Measurements from ENCODE around the gene SLC25A10.

Gene SLC25A10

GRCh38 chr17:81684442-81684911 lies 27.6 kb upstream of the SLC25A10 start:
- TF ChIP-seq YY1 (IDR thresholded peaks at IDR 0.05; ENCODE audit: low read depth): no peak
- peak; percentile 97 for TF ChIP-seq MAX (IDR thresholded peaks at IDR 0.05)
- 0 out of 2 replicates have a peak, but pooled peaks have one; percentile 28 for TF ChIP-seq USF1 (IDR thresholded peaks at IDR 0.05)
- TF ChIP-seq EP300 (IDR thresholded peaks at IDR 0.05; ENCODE audit: borderline replicate concordance): no peak

GRCh38 chr17:81685108-81685507 lies 27.0 kb upstream of the SLC25A10 start:
- TF ChIP-seq USF1 (IDR thresholded peaks at IDR 0.05) (no peak), CEBPB (IDR thresholded peaks at IDR 0.05) (no peak), REST (IDR thresholded peaks at IDR 0.05; ENCODE audit: low read depth) (no peak), YY1 (IDR thresholded peaks at IDR 0.05; ENCODE audit: low read depth) (no peak), TCF12 (IDR thresholded peaks at IDR 0.05; ENCODE audit: low read depth) (no peak), EGR1 (IDR thresholded peaks at IDR 0.05) (no peak), TAF1 (IDR thresholded peaks at IDR 0.05; ENCODE audit: low read depth) (no peak), CREB1 (IDR thresholded peaks at IDR 0.05; ENCODE audit: low read depth) (no peak), FOXM1 (IDR thresholded peaks at IDR 0.05; ENCODE audit: borderline replicate concordance, low read depth) (no peak)

GRCh38 chr17:81686614-81687013 lies 25.5 kb upstream of the SLC25A10 start:
- TF ChIP-seq TAF1 (IDR thresholded peaks at IDR 0.05; ENCODE audit: low read depth) (no peak), ZBTB7A (IDR thresholded peaks at IDR 0.05; ENCODE audit: low read depth) (no peak), YY1 (IDR thresholded peaks at IDR 0.05; ENCODE audit: low read depth) (no peak), EP300 (IDR thresholded peaks at IDR 0.05; ENCODE audit: borderline replicate concordance) (no peak), USF1 (IDR thresholded peaks at IDR 0.05) (no peak), NFIC (IDR thresholded peaks at IDR 0.05) (no peak), RAD21 (IDR thresholded peaks at IDR 0.05; ENCODE audit: low read depth) (no peak), CREB1 (IDR thresholded peaks at IDR 0.05; ENCODE audit: low read depth) (no peak), CEBPB (IDR thresholded peaks at IDR 0.05) (no peak), FOXM1 (IDR thresholded peaks at IDR 0.05; ENCODE audit: borderline replicate concordance, low read depth) (no peak), TEAD4 (IDR thresholded peaks at IDR 0.05) (no peak), MAX (IDR thresholded peaks at IDR 0.05) (no peak), EGR1 (IDR thresholded peaks at IDR 0.05) (no peak), REST (IDR thresholded peaks at IDR 0.05; ENCODE audit: low read depth) (no peak), TCF12 (IDR thresholded peaks at IDR 0.05; ENCODE audit: low read depth) (no peak)

- no peak for TF ChIP-seq CREB1 (IDR thresholded peaks at IDR 0.05; ENCODE audit: low read depth)
- no peak for TF ChIP-seq EP300 (IDR thresholded peaks at IDR 0.05; ENCODE audit: borderline replicate concordance)
- TF ChIP-seq TEAD4 (IDR thresholded peaks at IDR 0.05): no peak
- no peak for TF ChIP-seq TCF12 (IDR thresholded peaks at IDR 0.05; ENCODE audit: low read depth)
- no peak for TF ChIP-seq USF1 (IDR thresholded peaks at IDR 0.05)
- TF ChIP-seq TAF1 (IDR thresholded peaks at IDR 0.05; ENCODE audit: low read depth): no peak
- no peak for TF ChIP-seq YY1 (IDR thresholded peaks at IDR 0.05; ENCODE audit: low read depth)
These were observed 24.1 kb upstream of the SLC25A10 start for GRCh38 chr17:81687770-81688541.

GRCh38 chr17:81688616-81689015 lies 23.5 kb upstream of the SLC25A10 start:
- TF ChIP-seq ZBTB7A (IDR thresholded peaks at IDR 0.05; ENCODE audit: low read depth): no peak
- TF ChIP-seq NFIC (IDR thresholded peaks at IDR 0.05): no peak
- TF ChIP-seq EP300 (IDR thresholded peaks at IDR 0.05; ENCODE audit: borderline replicate concordance): no peak
- TF ChIP-seq TCF12 (IDR thresholded peaks at IDR 0.05; ENCODE audit: low read depth): no peak
- no peak for TF ChIP-seq REST (IDR thresholded peaks at IDR 0.05; ENCODE audit: low read depth)
- no peak for TF ChIP-seq RAD21 (IDR thresholded peaks at IDR 0.05; ENCODE audit: low read depth)
- no peak for TF ChIP-seq CREB1 (IDR thresholded peaks at IDR 0.05; ENCODE audit: low read depth)
- no peak for TF ChIP-seq MAX (IDR thresholded peaks at IDR 0.05)
- TF ChIP-seq USF1 (IDR thresholded peaks at IDR 0.05): no peak
- TF ChIP-seq FOXM1 (IDR thresholded peaks at IDR 0.05; ENCODE audit: borderline replicate concordance, low read depth): no peak
- TF ChIP-seq EGR1 (IDR thresholded peaks at IDR 0.05): no peak
- no peak for TF ChIP-seq TEAD4 (IDR thresholded peaks at IDR 0.05)
- no peak for TF ChIP-seq YY1 (IDR thresholded peaks at IDR 0.05; ENCODE audit: low read depth)
- TF ChIP-seq TAF1 (IDR thresholded peaks at IDR 0.05; ENCODE audit: low read depth): no peak

All from Ishikawa (cell line).